Retinal pigment epithelial cell (primary cell): Measurements from ENCODE around the gene PTGER2.

Experiments
- DNase-seq: peaks from one replicate; pipeline ENCODE4 v3.0.0-alpha.2; 2010; ENCODE audit warnings: low read depth
- H3K4me3 ChIP-seq: 2 replicates; pipeline ENCODE4 v1.5.1; 2011; ENCODE audit warnings: mild to moderate bottlenecking, low read length, control low read depth, moderate library complexity
- CTCF ChIP-seq: conservative IDR thresholded peaks from 2 replicates; pipeline ENCODE4 v1.5.1; 2011; ENCODE audit warnings: low read depth, low read length, control low read depth, inconsistent platforms

The PTGER2 gene

GRCh38 chr14:52304248-52304904 lies 9.7 kb upstream of the PTGER2 start:
- no peak for TF ChIP-seq CTCF
- no peak for DNase-seq
- H3K4me3 ChIP-seq, result no peak overlapping the region

DNA sequence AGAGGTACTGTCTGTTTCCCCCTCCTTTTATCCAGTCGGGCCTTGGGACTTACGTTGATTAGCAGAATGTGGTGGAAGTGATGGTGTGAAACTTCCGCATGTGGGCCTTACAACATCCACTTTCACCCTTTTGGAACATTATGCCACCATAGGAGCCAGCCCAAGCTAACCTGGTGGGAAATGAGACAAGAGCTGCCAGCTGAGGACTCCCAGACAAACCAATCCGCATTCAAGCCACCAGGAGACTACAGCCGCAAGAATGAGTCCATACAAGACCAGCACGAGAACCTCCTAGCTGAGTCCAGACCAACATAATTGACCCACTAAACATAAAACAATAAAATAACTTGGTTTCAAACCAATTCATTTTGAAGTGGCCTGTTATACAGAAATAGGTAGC lies 9.1 kb upstream of the PTGER2 start:
- DNase-seq, result no peak
- TF ChIP-seq CTCF, result no peak
- no peak overlapping the region for H3K4me3 ChIP-seq

DNA sequence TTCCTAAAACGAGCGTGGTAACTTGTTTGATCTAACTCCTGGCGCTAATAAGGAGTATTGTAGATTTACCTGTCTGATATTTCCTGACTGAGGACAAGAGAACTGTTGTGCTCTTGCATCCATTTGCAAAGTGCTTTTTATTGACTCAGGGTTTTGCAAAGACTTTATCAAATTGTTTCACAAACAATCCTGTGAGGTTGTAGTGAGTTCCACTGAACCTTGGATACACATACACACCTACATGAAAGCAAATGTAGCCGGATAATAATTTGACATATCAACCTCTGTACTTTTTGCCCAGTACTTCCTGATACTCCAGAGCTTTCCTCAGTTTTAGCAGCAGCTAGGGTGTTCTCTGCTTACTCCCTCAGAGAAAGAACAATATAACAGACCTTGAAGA lies 6.7 kb upstream of the PTGER2 start:
- H3K4me3 ChIP-seq, result no peak overlapping the region
- no peak for TF ChIP-seq CTCF
- DNase-seq, result no peak

GRCh38 chr14:52307905-52308304 lies 6.2 kb upstream of the PTGER2 start:
- no peak for DNase-seq
- no peak for TF ChIP-seq CTCF

GRCh38 chr14:52310541-52310940 lies 3.6 kb upstream of the PTGER2 start:
- no peak overlapping the region for H3K4me3 ChIP-seq
- no peak for DNase-seq
- TF ChIP-seq CTCF, result no peak

More at GRCh38 chr14:52307905-52308304, 6.2 kb upstream of the PTGER2 start:
- no peak overlapping the region for H3K4me3 ChIP-seq

- no peak for DNase-seq
- no peak for TF ChIP-seq CTCF
- H3K4me3 ChIP-seq, result no peak overlapping the region
Measured at GRCh38 chr14:52312931-52313355, 1.2 kb upstream of the PTGER2 start.

DNA sequence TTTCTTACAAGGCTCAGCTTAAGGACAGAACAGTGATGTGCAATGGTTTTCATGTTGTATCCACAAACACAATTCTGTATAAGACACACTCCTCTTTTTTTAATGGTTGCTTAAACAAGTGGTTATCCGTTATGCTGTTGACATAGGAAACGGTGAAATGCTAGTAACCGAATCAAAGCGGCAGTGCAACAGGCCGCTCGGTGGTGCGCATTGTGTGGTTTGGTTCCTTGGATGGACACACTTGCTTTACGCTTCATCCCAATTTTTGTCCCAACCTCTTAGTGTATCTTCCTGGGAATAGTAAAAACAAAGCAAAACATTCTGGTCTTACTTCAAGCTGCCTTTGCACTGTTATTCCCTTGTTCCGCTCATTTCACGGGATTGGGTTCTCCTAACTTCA lies 650 bp upstream of the PTGER2 start:
- H3K4me3 ChIP-seq, result peak overlapping the region; percentile 70
- TF ChIP-seq CTCF, result no peak
- DNase-seq, result no peak
